ENCODE data around the gene TINAGL1.

TINAGL1 gene

DNA sequence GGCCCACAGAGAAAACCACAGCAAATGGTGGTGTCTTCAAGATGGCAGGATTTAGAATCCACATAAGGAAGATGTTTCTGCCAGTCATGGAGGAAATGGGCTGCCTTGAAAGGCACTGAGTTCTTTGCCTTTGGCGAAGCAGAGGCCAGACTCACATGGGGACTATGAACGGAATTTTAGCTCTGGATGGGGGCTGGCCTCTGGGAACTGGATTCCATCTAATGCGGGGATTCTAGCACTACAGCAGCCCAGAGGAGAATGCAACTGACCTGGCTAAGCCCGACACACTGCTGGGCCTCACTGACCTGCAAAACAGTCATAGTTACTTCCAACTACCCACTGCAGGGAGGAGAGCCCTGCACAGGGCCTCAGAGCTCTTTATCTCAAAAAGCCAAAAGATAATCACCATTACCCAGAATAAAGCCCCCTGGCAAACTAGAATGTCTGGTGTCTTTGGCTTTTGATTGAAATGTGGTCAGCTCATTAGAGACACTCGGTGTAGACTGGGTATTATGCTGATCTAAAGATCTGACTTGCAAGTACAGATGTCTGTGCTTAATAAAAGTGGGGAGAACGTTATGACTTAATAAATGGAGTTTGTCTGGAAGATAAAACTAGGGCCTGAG lies 52.7 kb downstream of the TINAGL1 start:
- Histone ChIP-seq H3K27ac (ENCODE audit: insufficient read depth, low read depth, low read length, poor library complexity, severe bottlenecking) (no peak overlapping the region), H3K36me3 (ENCODE audit: control insufficient read depth, insufficient read depth, low read length) (peaks cover 16% of the 10 kb centered on the region), H3K4me1 (ENCODE audit: control insufficient read depth, insufficient read depth, low read length) (peaks cover 4% of the 10 kb centered on the region), H3K27me3 (ENCODE audit: control insufficient read depth, insufficient read depth, low read length, poor library complexity, severe bottlenecking) (no peaks in the 10 kb centered on the region), H3K4me3 (ENCODE audit: insufficient read depth, low read depth, low read length) (no peak overlapping the region), H3K9me3 (ENCODE audit: control insufficient read depth, low read length) (no peaks in the 10 kb centered on the region)
- WGBS, 2 experiments: 94 to 96% methylated on average over 6 of the region's 6 CpGs

- WGBS, 2 experiments: 94% methylated on average over 3 of the region's 3 CpGs
- Histone ChIP-seq H3K27me3 (ENCODE audit: control insufficient read depth, insufficient read depth, low read length, poor library complexity, severe bottlenecking) (no peaks in the 10 kb centered on the region), H3K4me3 (ENCODE audit: insufficient read depth, low read depth, low read length) (no peak overlapping the region), H3K9me3 (ENCODE audit: control insufficient read depth, low read length) (no peaks in the 10 kb centered on the region), H3K36me3 (ENCODE audit: control insufficient read depth, insufficient read depth, low read length) (peaks cover 16% of the 10 kb centered on the region), H3K27ac (ENCODE audit: insufficient read depth, low read depth, low read length, poor library complexity, severe bottlenecking) (no peak overlapping the region), H3K4me1 (ENCODE audit: control insufficient read depth, insufficient read depth, low read length) (peaks cover 4% of the 10 kb centered on the region)
These were observed 56.3 kb downstream of the TINAGL1 start for GRCh38 chr1:31632649-31633048.

DNA sequence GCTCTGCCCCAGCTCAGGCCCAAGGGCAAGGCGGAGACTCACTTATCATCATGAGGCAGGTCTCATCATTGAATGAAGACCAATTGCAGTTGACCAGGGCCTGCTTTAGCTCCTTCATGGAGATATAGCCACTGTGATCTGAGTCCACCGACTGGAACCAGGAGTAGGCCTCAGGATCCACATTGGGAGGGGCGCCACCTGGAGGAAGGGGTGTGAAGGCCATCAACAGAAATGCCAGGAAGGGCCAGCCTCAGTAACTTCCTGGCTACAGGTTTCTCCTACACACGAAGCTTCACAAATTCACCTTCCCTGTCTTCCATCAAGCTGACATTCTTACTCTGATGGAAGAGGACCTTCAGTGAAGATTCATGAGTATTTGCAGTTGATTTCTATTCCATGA lies 56.8 kb downstream of the TINAGL1 start:
- Histone ChIP-seq H3K4me3 (ENCODE audit: insufficient read depth, low read depth, low read length) (no peak overlapping the region), H3K27ac (ENCODE audit: insufficient read depth, low read depth, low read length, poor library complexity, severe bottlenecking) (no peak overlapping the region), H3K27me3 (ENCODE audit: control insufficient read depth, insufficient read depth, low read length, poor library complexity, severe bottlenecking) (no peaks in the 10 kb centered on the region), H3K4me1 (ENCODE audit: control insufficient read depth, insufficient read depth, low read length) (peaks cover 4% of the 10 kb centered on the region), H3K36me3 (ENCODE audit: control insufficient read depth, insufficient read depth, low read length) (peaks cover 16% of the 10 kb centered on the region), H3K9me3 (ENCODE audit: control insufficient read depth, low read length) (no peaks in the 10 kb centered on the region)
- 71 to 73% methylated on average over 4 of the region's 4 CpGs for WGBS, 2 experiments

Measured in ectodermal cell (in vitro differentiated cells).